KG1 (cell line): ENCODE data around the gene NQO1.
"Not testable (repeated sequence)": the region's sequence is repeated elsewhere in the genome, so short reads cannot be mapped to it uniquely, and the experiment has no call there.

Experiments used
- DNase-seq: peaks from one replicate; lab custom pipeline; 2025; lab: John Stamatoyannopoulos, UW

The NQO1 gene

DNA sequence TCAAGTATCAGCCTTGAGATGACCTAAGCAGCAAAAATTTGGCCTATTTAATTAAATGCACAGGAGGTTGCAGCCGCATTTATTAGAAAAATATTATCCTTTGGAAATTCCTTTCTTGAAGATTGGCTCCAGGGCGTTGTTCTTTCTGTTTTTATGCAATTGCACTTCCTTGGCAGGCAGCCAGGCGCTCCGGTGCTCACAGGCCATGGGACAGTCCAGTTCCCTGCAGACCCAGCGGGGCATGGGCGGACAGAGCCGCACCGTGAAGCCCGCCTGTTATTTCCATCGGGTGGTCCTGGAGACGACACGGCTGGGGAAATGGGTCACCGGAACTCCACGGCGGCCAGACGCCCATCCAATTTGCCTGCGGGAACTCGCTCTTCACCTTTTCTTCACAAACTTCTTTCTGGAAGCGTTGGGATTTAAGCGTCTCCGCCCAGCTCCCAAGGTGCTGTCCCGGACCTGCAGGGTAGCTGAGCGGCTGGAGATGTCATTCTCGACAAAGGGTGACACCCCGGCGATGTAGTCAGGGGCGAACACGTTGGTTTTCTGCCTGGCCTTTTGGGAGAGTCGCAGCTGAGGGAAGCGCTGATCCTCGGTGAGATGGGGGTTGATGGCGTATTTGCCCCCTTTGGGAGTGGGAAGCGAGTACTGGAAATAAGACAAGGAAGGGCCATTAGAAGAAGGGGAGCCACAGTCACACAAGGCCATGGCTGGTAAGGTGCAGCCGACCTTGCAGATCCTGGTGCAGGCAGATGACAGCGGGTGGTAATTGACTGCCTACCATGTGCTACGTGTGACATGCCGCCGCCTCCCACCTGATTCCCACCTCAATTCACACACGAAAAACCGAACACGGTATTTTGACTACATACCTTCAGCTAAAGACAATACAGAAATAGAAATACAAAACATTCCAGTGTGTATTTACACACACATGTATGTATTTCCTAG lies 15.9 kb upstream of the NQO1 start:
- no peak for DNase-seq

DNA sequence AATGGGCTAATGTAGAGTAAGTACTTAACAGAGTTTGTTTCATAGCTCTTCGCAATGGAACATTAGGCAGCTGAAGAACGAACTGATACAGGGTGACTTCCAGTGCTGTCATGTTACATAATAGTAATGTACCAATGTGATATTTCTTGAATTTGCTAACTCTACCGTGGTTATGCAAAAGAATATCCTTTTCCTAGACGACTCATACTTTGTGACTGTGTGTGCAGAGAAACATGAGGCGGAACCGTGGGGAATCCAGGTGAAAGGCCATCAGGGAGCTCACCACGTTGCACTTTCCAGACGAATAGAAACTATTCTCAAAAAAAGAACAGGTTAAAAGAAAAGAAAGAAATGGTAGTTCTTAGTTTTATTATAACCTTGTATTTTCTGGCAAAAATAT lies 15.2 kb upstream of the NQO1 start:
- DNase-seq, result no peak

DNA sequence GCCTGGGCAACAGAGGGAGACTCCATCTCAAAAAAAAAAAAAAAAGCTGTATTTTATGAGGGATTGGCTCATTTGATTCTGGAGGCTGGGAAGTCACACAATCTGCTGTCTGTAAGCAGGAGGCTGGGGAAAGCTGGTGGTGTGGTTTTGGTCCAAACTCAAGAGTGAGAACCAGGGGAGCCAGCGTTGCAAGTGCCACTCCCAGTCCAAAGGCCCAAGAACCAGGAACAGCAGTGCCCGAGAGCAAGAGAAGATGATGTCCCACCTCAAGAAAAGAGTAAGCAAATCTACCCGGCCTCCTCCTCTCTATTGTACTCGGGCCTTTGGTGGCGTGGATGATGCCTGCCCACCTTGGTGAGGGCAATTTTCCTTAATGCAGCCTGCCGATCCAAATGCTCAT lies 5.7 kb upstream of the NQO1 start:
- no peak for DNase-seq

DNA sequence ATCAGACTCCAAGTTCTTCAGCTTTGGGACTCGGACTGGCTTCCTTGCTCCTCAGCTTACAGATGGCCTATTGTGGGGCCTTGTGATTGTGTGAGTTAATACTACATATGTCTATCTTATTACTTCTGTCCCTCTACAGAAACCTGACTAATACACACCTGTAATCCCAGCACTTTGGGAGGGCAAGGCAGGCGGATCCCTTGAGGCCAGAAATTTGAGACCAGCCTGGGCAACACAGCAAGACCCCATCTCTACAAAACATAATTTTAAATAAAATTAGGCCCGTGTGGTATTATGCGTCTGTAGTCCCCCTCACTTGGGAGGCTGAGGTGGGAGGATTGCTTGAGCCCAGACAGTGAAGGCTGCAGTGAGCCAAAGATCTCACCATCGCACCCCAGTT lies 4.9 kb upstream of the NQO1 start:
- DNase-seq, result not testable (repeated sequence)

DNA sequence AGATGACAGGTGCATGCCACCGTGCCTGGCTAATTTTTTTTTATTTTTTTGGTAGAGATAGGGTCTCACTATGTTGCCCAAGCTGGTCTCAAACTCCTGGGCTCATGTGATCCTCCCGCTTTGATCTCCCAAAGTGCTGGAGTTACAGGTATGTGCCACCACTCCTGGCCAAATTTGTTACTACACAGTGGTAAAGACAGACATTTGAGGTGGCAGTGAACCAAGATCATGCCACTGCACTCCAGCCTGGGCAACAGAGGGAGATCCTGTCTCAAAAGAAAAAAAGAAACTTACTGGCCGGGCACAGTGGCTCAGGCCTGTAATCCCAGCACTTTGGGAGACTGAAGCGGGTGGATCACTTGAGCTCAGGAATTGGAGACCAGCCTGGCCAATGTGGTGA lies 2.7 kb upstream of the NQO1 start:
- not testable (repeated sequence) for DNase-seq

DNA sequence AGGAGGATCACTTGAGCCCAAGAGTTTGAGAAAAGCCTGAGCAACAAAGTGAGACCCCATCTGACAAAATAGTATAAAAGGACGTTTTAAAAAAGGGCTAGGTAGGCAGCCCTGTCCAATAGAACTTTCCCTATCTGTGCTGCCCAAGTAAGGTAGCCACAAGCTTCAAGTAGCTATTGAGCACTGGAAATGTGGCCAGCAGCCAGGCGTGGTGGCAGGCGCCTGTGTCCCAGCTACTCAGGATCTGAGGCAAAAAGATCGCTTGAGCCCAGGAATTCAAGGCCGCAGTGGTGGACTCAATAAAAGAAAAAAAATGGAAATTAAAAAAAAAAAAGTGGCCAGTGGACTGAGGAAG lies 1.5 kb upstream of the NQO1 start:
- DNase-seq, result no peak

DNA sequence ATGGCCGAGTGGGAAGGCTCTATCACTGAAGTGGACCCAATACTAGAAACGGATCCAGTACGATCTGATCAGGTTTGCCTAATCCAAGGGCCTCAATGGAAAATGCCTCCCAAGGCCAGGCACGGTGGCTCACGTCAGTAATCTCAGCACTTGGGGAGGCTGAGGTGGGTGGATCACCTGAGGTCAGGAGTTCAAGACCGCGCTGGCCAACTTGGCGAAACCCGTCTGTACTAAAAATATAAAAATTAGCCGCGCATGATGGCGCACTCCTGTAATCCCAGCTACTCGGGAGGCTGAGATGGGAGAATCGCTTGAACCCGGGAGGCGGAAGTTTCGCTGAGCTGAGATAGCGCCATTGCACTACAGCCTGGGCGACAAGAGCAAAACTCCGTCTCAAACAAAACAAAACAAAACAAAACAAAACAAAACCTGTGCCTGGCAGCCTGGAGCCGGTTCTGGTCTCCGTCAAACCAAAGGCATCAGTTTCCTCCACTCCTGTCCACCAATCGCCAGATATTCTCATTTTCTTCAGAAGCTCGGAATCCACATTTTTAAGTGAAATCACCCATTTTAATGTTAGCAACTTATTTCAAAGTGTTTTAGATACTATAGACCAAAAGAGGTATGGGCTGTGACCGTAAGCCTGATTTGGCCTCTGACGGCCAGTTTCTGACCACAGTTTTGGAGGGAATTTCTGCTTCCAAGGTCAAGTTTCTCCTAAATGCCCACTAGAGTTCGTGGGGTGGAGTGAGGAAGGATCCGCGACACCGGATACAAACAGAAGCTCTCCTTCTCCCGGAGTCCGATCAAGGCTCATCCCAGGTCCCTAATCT lies 664 bp downstream of the NQO1 start:
- DNase-seq, result no peak

DNA sequence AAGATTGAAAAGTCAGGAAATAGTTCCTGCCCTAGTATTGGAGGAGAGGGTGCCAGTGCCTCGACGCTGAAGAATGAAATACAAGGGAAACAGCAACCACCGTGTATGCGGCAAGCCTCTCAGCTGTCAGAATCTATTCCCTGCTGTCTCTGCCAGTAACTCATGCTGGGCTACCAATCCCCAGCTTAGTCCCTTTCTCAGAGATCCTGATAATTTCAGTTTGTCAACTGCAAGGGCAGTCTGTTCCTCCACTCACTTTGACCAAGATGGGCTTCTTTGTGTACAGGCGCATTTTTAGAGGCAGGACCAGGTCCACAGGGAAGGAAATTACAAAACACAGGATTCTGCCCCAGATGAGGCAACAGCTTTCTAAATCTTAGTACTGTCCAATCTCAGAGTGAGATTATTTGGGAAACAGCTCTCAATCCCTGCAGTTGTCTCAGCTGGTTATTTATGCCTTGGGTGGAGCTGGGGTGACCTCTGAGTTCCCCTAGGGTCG lies 1.3 kb downstream of the NQO1 start:
- no peak for DNase-seq

DNA sequence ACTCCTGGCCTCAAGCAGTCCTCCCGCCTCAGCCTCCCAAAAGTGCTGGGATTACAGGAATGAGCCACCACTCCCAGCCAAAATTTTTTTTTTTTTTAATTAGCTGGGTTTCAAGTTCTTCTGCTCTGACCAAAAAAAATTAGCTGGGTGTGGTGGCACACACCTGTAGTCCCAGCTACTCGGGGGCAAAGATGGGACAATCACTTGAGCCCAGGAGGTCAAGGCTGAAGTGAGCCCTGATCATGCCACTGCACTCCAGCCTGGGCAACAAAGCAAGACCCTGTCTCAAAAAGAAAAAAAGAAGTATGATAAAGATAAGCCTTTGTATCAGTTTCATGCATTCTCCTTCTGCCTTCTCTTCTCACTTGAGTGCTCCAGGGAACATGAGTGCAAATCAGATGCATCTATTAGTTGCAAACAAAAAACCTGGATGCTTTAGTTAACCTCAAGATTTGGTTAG lies 1.9 kb downstream of the NQO1 start:
- no peak for DNase-seq

DNA sequence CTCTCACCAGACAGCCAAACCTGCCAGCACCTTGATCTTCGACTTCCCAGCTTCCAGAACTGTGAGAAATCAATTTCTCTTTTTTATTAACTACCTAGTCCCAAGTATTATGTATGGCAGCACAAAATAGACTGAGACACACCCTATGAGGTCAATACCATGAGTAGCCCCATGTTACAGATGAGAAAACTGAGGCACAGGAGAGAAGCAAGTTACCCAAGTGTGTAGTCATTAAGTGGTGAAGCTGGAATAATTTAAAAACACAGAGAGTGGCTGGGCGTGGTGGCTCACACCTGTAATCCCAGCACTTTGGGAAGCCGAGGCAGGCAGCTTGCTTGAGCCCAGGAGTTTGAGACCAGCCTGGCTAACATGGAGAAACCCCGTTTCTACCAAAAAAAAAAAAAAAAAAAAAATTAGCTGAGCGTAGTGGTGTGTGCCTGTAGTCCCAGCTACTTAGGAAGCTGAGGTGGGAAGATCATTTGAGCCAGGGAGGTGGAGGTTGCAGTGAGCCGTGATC lies 4.9 kb downstream of the NQO1 start:
- DNase-seq, result no peak

DNA sequence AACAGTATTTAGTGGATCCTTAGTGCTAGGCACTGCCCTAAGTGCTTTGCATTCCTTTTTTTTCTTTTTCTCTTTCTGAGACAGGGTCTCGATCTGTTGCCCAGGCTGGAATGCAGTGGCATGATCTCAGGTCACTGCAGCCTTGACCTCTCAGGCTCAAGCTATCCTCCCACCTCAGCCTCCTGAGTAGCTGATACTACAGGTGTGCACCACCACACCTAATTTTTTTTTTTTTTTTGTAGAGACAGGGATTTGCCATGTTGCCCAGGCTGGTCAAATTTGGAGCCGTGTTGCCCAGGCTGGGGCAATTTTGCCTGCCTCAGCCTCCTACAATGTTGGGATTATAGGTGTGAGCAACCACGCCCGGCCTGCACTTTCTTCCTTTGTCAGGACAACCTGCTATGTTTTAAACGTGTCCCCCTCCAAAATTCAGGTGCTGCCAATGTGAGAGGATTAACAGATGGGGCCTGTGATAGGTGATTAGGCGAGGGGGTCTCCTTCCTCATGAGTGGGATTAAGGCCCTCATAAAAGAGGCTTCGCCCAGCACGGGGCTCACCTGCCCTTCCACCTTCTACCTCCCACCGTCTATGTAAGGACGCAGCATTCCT lies 5.4 kb downstream of the NQO1 start:
- DNase-seq, result no peak

DNA sequence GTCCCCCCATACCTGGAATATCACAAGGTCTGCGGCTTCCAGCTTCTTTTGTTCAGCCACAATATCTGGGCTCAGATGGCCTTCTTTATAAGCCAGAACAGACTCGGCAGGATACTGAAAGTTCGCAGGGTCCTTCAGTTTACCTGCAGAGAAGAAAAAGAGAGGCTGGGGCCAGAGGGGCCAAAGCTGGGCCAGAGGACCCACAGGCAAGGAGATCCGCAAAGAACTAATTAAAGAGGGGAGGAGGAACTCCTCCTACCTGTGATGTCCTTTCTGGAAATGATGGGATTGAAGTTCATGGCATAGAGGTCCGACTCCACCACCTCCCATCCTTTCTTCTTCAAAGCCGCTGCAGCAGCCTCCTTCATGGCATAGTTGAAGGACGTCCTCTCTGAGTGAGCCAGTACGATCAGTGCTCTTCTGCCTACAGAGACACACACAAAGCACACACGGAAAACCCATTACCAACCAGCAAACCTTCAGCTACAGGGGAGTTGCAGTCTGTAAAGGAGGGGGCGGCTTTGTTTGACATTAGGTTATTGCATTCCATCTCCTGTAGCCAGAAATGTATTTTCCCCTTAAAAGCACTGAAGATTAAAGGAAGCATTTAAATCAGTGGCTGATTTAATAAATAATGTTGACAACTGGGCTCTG lies 8.1 kb downstream of the NQO1 start:
- no peak for DNase-seq

DNA sequence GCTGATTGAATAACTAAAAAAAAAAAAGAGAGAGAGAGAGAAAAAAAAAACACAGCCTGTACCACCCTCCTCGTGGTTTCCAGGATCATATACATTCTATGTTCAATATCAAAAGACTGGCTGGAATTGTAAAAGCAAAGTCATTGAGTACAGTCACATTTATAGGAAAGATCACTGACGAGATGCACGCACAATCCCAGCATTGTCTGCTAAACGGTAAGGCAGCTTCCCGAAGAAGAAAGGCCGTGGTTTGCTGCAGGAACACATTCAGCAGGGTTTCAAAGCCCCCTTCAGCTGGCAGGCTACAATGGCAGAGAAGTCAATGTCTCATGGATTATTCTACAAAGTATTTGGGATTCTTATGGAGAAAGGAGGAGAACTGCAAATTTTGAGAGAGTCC lies 9.3 kb downstream of the NQO1 start:
- no peak for DNase-seq

DNA sequence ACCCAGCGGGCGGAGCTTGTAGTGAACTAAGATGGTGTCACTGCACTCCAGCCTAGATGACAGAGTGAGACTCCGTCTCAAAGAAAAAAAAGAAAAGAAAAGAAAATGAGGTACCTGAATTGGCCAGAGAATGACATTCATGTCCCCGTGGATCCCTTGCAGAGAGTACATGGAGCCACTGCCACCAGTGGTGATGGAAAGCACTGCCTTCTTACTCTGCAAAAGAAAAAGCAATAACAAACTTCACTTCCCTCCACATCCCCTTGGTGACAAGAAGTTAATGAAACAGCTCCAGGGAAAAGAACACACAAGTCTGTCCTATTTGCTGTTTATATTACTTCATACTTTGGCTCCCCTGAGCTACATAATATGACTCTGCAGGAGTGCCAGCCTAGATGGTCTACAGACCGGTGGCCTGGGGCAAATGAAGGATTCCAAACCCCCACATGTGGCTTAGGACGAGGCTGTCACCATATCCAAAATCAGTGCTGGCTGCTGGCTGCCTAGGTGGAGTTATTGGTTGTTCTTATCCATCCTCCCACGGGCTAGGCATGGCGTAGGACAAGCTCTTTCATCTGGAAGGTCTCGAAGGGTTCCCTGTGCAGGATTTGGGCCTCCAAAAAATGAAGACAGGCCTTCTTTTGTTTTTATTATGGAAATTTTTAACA lies 13.3 kb downstream of the NQO1 start:
- no peak for DNase-seq

DNA sequence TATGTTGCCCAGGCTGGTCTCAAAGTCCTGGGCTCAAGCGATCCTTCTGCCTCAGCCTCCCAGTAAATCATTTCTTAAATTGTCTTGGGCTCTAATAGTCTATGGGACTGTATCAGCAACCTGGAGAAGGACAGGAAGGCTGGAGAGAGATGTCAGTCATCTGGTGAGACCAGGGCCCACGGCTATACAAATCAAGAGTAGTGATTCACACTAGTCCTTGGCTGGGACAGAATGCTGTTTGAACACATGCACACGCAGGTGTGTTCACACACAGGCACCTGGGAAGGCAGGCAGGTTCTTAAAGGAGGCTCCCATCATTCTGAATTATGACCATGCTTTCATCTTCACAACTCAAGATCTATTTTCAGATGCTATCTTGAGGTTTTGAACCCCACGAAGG lies 14.1 kb downstream of the NQO1 start:
- no peak for DNase-seq

DNA sequence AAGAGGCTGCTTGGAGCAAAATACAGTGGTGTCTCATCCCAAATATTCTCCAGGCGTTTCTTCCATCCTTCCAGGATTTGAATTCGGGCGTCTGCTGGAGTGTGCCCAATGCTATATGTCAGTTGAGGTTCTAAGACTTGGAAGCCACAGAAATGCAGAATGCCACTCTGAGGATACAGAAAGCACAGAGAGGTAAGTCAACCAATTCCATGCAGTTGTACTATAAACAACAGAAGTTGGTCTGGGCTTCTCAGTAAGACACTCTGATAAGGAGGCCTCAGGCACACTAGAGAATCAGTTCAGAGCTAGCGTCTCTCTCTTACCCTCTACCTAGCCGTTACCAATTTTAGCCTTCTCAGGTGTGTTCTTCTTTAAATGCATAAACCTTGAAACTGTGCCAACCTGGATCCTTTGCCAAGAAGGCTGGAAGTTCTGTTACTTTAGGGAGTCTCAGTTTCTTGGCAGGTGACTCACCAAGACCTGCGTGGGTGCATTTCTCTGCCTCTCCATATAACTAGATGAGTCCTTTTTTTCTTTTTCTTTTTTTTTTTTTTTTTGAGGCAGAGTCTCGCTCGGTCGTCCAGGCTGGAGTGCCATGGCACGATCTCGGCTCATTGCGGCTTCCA lies 15.1 kb downstream of the NQO1 start:
- DNase-seq, result no peak

DNA sequence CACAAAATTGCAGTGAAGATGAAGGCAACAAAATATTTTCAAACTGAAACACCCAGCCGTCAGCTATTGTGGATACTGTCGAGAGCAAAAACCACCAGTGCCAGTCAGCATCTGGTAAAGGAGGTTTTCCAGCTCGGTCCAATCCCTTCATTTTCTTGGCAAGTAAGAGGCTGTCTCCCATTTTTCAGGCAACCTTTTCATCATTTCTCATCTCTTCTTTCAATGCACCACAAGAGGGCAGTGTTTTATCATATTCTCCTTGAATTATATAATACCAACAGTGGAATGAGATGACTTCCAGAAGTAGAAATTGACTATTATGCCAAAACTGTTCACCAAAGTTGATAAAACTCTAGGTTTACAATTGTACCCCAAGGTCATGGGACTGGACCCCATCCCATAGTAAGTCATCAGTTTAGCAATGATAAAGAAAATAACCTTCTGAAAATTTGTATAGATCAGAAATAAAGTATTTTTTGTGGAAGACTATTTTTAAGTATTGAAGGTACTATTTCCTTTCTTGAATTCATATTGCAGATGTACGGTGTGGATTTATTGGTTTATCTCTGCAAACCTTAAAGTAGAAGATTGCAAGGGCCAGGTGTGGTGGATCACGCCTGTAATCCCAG lies 16.8 kb downstream of the NQO1 start:
- DNase-seq, result peak; percentile 33

DNA sequence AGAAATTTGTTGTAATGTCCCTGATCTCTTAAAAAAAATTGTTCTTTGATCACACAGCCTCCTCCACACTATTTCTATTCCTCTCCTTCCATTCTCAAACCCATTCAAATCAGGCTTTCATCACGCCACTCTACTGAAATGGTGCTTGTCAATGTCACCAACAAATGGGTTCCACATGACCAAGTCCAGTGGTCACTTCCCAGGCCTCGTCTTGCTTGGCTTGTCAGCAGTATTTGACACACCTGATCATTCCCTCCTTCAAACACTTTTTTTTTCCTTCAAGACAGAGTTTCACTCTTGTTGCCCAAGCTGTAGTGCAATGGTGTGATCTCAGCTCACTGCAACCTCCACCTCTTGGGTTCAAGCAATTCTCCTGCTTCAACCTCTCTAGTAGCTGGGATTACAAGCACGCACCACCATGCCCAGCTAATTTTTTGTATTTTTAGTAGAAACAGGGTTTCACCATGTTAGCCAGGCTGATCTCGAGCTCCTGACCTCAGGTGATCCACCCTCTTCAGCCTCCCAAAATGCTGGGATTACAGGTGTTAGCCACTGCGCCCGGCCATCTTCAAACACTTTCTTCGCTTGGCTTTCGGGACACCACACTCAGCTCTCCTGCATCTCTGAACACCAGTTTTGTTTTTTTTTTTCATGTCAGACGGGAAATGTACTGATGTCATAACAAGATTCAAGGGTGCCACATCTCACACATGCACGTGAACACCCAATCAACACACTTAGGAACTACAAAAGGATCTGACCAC lies 18.3 kb downstream of the NQO1 start:
- no peak for DNase-seq

DNA sequence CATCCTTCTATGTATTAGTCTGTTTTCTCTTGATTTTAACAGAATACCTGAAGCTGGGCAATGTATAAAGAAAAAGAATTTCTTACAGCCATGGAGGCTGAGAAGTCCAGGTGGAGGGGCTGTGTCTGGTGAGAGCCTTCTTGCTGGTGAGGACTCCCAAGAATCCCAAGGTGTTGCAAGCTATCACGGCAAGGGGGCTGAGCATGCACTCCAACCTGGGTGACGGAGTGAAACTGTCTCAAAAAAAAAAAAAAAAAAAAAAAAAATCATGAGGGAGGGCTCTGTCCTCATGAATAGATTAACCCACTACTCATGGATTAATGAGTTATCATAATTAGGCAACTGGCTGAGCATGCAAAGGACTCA lies 19.4 kb downstream of the NQO1 start:
- no peak for DNase-seq
